Prostate gland (tissue), 2 donors: Measurements from ENCODE around the gene TMEM178B.

Experiments
- POLR2A ChIP-seq: fragments of 450-650 bp; IDR thresholded peaks from one replicate; pipeline ENCODE4 v1.6.1; 2016; ENCODE audit warnings: antibody characterized with exemption, mild to moderate bottlenecking
- TF ChIP-seq, protein P1 (sequence below), 4 experiments: fragments of 200-600 bp in 2 of 4; fragments of 450-650 bp in 2 of 4; sonication (generic) in 2 of 4; IDR thresholded peaks; 1 replicate in 3 of 4; 2 replicates in 1 of 4; pipeline ENCODE4 v1.5.1; 2016 to 2019; ENCODE audit warnings: antibody characterized with exemption in 4 of 4, mild to moderate bottlenecking in 2 of 4, moderate library complexity in 2 of 4

DNA sequence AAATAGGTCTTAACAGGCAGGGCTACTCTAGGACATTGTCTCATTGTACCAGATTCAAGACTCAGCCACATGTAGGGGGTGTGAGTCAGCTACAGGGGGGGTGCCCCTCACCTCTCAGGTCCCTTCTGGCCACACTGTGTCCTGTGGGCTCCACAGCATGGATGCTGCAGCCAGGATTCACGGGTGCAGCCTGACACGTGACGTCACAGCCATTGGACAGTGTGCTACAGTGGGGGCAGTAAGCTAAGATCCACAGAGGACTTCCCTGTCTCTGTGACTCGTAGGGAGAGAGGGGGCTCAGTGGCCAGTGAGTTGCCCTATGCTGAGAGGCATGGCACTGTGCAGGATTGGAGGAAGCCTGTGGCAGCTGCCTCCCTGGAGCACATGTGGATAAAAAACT is 77.9 kb downstream of the TMEM178B start:
- TF ChIP-seq POLR2A: no peak
- TF ChIP-seq, protein P1, sequence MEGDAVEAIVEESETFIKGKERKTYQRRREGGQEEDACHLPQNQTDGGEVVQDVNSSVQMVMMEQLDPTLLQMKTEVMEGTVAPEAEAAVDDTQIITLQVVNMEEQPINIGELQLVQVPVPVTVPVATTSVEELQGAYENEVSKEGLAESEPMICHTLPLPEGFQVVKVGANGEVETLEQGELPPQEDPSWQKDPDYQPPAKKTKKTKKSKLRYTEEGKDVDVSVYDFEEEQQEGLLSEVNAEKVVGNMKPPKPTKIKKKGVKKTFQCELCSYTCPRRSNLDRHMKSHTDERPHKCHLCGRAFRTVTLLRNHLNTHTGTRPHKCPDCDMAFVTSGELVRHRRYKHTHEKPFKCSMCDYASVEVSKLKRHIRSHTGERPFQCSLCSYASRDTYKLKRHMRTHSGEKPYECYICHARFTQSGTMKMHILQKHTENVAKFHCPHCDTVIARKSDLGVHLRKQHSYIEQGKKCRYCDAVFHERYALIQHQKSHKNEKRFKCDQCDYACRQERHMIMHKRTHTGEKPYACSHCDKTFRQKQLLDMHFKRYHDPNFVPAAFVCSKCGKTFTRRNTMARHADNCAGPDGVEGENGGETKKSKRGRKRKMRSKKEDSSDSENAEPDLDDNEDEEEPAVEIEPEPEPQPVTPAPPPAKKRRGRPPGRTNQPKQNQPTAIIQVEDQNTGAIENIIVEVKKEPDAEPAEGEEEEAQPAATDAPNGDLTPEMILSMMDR (IDR thresholded peaks at IDR 0.05): no peak
